Uterus (tissue), 2 donors: Measurements from ENCODE around the gene ITPR1.

Source experiments
- CTCF ChIP-seq, 4 experiments: fragments of 200-600 bp in 2 of 4; fragments of 450-650 bp in 2 of 4; sonication (generic) in 2 of 4; IDR thresholded peaks; one replicate each; pipeline ENCODE4 v1.5.1; 2016 to 2019; ENCODE audit warnings: antibody characterized with exemption in 4 of 4, mild to moderate bottlenecking in 2 of 4, moderate library complexity in 1 of 4
- POLR2A ChIP-seq, 2 donors: fragments of 450-650 bp; IDR thresholded peaks; one replicate each; pipeline ENCODE4 v1.6.1; 2016; ENCODE audit warnings: antibody characterized with exemption in 2 of 2, mild to moderate bottlenecking in 1 of 2, moderate library complexity in 1 of 2

GRCh38 chr3:4751029-4751501, 257.9 kb downstream of the ITPR1 start:
- no peak for TF ChIP-seq CTCF (IDR thresholded peaks at IDR 0.05)
- TF ChIP-seq POLR2A (IDR thresholded peaks at IDR 0.05), result no peak
